ENCODE results near the gene GNB2.

DNA sequence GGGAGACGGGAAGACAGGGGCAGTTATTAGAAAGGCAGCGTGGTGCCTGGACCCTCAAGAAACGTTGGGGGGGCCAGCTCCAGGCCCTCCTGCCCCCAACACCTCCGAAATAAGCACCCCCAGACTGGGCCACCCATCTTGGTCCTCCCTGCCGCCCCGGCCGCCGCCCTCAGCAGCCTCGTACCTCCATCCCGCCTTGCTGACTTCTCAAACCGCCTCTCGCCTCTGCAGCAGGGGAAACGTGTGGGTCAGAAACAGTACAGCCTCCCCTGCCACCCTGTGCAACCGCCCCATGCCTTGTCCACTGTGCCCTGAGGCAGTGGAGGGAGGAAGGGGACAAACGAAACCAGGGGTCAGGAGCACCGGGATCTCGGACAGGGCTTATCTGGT is 13.3 kb downstream of the GNB2 start:
- TF ChIP-seq, protein P1, sequence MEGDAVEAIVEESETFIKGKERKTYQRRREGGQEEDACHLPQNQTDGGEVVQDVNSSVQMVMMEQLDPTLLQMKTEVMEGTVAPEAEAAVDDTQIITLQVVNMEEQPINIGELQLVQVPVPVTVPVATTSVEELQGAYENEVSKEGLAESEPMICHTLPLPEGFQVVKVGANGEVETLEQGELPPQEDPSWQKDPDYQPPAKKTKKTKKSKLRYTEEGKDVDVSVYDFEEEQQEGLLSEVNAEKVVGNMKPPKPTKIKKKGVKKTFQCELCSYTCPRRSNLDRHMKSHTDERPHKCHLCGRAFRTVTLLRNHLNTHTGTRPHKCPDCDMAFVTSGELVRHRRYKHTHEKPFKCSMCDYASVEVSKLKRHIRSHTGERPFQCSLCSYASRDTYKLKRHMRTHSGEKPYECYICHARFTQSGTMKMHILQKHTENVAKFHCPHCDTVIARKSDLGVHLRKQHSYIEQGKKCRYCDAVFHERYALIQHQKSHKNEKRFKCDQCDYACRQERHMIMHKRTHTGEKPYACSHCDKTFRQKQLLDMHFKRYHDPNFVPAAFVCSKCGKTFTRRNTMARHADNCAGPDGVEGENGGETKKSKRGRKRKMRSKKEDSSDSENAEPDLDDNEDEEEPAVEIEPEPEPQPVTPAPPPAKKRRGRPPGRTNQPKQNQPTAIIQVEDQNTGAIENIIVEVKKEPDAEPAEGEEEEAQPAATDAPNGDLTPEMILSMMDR (IDR thresholded peaks at IDR 0.05) = no peak
- TF ChIP-seq ZFX (IDR thresholded peaks at IDR 0.05; ENCODE audit: borderline replicate concordance) = no peak
